Lung microvascular endothelial cell (primary cell): ENCODE data around the gene RMC1. TPM values are rescaled to one million over a fixed set of nuclear protein-coding genes. Genes with fewer than 3 reads are reported as not detected.
"Not testable (repeated sequence)": the region's sequence is repeated elsewhere in the genome, so short reads cannot be mapped to it uniquely, and the experiment has no call there.

ENCODE experiments used
- DNase-seq, 2 donors: peaks; one replicate each; pipeline versions ENCODE4 v3.0.0 to v3.0.0-alpha.2; 2010; ENCODE audit warnings: low read depth in 2 of 2
- total RNA-seq: library from RNA; depleted of rRNA; stranded (reverse); fragments of >200 nt; gene quantifications from 2 replicates; pipeline ENCODE4 v1.2.1, GENCODE V29; 2014

The RMC1 gene
- total RNA-seq, 1 donor from 2014 or later: 31.5 TPM

DNA sequence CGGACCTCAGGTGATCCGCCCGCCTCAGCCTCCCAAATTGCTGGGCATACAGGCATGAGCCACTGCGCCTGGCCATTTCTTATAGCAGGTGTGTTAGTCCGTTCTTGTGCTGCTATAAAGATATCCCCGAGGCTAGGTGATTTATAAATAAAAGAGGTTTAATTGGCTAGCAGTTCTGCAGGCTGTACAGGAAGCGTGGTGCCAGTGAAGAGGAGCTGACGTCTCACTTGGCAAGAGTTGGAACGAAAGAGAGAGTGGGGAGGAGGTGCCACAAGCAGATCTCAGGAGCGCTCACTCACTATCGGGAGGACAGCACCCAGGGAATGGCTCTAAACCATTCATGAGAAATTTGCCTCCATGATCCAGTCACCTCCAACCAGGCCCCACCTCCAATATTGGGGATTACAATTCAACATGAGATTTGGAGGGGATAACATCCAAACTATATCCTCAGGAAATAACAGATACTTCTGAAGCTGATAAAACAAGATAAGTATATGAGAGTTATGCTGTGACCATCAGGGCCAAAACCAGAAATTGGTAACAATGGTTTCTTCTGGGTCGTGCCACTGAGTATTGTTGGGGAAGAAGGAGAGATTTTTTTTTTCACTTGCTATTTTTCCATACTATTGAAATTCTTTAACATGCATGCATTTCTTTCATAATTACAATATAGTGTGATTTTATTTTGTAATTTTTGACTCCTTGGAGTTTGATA is 7.4 kb upstream of the RMC1 start:
- DNase-seq: peak in 1 of 2 donors; percentile 74

DNA sequence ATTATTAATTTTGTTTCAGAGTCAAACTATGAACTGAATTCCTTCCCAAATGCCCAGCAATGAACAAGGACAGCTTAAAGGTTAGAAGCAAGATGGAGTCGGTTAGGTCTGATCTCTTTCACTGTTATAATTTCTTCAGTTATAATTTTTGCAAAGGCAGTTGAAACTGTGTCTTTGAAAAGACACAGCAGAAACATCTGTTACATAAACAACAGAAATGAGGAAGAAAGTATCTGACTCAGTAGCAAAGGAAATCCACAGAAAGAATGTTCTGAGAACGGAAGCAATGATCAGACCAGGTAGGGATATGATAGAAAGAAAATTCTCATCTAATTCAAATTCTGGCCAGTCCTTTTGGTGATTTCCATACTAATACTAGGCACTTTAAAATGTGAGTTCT is 5.2 kb upstream of the RMC1 start:
- DNase-seq: no peak

DNA sequence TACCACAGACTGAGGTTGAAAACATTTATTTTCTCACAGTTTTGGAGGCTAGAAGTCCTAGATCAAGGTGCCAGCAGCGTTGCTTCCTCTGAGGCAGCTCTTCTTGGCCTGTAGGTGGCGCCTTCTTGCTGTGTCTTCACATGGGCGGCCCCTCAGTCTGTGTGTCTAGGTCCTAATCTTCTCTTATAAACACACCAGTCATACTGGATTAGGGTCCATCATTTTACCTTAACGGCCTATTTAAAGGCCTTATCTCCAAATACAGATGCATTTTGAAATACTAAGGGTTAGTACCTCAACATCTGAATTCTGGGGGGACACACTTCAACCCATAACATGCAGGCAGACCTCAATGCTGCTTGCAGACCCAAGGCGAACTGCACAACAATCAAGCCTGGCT is 4.4 kb upstream of the RMC1 start:
- peak; percentile 54 to 81 for DNase-seq

DNA sequence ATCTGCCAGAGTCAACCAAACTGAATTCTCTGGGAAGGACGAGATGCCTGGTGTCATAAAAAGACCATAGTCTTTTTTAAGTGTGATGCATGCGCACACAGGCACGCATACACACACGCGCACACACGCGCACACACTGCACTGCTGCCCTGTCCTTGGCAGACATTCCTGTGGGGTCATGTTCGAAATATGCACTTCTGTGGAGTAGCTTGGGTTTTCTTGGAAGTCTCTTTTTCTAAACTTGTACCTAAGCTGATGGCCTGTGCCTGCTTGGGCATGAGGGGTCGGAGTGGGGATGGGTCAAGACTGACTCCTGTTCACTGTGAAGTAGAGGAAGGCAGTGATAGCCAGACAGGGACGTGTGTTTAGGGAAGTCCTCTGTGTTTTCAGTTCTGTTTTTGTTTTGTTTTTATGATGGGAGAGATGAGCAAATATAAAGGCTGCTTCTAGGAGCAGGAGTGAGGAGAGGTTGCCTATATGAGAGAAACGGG is 4.0 kb upstream of the RMC1 start:
- no peak for DNase-seq

DNA sequence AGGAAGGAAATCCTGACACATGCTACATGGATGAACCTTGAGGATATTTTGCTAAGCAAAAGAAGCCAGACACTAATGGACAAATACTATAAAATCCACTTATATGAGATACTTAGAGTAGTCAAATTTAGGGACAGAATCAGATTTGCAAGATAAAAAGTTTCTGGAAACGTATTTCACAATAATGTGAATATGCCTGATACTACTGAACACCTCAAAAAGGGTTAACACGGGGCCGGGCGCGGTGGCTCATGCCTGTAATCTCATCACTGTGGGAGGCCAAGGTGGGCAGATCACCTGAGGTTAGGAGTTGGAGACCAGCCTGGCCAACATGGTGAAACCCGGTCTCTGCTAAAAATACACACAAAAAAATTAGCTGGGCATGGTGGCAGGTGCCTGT is 1.7 kb upstream of the RMC1 start:
- DNase-seq: no peak

DNA sequence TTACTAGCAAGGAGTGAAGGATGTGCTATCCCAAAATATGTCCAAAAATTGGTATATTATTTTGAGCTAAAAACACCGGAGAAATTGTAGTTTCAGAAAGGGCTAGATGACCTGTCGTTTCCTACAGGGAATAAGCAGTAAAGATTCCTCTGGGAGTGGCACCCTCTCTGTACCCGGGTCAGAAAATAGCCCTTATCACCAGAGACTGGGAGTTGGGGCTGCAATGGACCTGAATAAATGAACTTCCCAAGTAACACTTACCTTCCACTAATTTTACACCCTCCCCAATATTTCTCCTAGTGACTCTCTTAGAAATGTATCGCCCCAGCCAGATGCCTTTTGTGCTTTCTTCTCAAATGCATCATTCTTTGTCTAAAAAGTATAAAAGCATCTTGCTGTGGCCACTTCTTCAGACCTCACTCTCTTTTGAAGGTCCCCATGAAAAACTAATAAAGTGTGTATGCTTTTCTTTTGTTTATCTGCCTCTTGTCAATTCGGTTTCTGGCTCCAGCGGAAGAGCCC is 734 bp upstream of the RMC1 start:
- DNase-seq: no peak

DNA sequence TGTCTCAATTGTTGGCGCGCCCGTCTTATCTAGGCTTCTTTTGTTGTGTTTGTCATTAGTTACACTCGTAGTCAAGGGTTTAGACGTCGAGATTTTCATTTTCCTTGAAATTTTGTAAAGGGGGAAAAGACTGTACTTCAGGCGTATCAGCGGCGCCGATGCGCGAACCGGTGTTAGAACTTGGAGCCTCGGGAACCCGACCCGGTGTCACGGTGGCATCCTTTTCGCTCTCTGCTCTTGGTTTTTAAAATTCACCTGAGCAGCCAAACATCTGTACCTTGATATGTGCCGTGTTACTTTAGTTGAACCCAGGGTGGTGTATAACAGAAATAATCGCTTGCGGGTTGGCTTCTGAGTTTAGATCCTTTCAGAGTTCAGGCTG is 643 bp downstream of the RMC1 start:
- peak in 1 of 2 donors; percentile 15 for DNase-seq

DNA sequence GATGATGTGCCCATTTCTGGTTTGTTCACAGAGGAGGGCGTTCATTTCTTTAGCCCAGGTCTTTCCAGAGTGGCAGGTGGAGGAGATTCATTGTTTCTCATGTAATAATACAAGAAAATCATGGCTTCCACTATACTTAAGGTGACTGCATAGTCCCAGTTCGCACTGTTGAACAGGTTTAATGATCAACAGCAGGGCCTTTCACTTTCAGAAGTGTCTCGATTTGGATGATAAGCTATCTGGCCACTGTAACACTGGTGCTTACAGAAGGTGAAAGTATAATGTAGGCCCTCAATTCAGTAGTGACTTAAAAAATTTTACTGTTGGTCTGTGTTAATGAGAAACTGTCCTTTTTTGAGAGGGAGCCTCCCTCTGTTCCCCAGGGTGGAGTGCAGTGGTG is 1.4 kb downstream of the RMC1 start:
- DNase-seq: no peak

DNA sequence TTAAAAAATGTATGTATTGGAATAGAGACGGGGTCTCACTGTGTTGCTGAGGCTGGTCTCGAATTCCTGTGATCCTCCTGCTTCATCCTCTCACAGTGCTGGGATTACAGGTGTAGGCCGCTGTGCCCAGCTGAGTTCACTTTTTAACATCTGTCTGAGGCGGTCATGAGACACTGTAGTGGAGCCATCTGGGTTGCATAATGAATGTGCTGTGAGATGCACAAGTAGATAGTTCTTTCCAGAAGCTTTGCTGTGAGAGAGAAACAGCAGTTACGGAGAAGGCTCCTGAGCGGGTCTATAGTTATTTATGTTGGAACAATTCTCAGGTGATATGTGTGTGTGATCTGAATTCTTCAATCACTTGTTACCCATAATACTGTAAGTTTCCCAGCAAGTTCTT is 3.1 kb downstream of the RMC1 start:
- DNase-seq: no peak

DNA sequence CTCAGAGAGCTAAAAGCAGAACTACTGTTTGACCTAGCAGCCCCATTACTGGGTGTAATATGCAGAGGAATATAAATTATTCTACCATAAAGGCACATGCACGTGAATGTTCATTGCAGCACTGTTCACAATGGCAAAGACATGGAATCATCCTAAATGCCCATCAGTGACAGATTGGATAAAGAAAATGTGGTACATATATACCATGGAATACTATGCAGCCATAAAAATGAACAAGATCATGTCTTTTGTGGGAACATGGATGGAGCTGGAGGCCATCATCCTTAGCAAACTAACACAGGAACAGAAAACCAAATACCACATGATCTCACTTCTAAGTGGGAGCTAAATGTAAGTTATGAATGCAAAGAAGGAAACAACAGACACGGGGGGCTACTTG is 7.6 kb downstream of the RMC1 start:
- DNase-seq: not testable (repeated sequence)

DNA sequence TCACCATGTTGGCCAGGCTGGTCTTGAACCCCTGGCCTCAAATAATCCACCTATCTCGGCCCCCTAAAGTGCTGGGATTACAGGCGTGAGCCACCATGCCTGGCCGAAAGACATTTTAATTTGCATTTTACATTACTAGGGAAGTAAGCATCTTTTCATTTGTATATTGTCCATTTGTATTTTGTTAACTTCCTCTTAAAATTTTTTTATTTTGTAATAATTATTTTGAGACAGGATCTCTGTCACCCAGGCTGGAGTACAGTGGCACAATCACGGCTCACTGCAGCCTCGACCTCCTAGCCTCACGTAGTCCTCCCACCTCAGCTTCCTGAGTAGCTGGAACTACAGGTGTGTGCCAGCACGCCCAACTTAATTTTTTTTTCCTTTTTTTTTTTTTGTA is 8.9 kb downstream of the RMC1 start:
- not testable (repeated sequence) for DNase-seq

DNA sequence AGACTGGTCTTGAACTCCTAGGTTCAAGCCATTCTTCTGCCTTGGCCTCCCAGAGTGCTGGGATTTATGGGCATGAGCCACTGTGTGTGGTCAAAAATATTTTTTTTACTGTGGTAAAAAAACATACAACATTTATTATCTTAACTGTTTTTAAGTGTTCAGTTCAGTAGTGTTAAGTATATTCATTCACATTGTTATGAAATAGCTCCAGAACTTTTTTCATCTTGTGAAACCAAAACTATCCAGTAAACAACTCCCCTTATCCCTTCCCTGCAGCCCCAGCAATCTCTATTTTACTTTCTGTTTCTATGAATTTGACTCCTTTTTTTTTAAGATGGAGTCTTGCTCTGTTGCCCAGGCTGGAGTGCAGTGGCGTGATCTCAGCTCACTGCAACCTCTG is 9.3 kb downstream of the RMC1 start:
- no peak for DNase-seq

DNA sequence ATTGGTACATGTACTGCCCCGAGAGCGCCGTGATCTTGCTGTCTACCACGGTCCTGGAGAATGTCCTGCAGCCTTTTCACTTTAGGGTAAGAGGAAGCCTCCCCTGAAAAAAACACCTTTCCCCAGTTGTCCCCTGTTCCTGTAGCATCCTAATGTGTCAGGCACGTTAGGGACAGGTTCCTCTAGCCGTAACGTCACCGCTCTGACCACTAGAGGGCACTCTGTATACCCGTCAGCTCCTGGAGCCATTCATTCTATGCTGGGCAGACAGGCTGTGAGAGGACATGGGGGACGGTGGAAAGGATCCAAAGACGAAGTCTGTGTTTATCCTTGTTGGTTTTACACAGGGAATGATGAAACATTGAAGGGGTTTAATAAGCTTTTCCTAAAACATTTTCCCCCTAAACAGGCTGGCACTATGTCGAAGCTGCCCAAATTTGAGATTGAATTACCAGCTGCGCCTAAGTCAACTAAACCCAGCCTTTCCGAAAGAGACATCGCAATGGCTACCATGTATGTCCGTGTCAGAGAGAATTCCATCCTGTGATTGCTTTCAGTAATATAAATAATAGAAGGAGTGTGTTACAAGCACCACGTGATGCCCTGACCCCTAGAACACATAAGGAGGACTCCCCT is 12.7 kb downstream of the RMC1 start:
- DNase-seq: peak; percentile 80 to 90

DNA sequence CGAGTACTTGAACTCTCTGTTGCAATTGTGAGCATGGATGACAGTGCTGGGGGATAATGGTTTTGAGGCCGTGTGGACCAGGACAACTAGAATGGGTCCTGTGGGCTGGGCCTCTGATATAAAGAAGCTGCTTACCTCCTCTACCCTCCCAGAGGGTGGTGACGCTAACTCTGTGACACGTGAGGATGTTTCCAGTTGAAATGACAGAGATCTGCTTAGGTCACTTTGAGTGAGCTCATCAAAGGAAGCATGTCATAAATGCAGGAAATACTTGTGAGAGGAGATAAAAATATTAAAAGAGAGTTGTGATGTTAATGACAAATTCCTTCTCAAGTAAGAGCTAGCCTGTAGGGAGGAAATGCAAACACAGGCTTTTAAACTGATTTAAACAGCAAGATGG is 16.4 kb downstream of the RMC1 start:
- DNase-seq: peak; percentile 89 to 97

DNA sequence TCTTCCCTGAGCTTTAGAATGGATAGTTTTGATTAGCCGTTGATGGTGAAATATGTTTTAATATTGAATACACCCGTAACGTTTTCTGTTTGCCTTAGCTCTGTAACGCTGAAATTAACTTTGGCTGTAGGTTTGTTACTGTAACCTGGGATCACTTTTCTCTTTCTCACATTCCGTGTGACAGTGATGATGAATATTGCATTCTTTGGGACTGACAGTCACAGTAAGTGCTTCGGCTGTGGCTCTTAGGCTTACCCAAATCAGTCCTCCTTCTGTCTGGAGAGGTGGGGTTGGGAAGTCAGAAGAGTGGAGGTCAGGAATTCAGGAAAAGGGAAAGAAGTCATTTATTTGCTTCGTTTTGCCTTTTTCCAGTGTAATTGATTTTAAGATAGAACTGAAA is 18.0 kb downstream of the RMC1 start:
- DNase-seq: no peak

DNA sequence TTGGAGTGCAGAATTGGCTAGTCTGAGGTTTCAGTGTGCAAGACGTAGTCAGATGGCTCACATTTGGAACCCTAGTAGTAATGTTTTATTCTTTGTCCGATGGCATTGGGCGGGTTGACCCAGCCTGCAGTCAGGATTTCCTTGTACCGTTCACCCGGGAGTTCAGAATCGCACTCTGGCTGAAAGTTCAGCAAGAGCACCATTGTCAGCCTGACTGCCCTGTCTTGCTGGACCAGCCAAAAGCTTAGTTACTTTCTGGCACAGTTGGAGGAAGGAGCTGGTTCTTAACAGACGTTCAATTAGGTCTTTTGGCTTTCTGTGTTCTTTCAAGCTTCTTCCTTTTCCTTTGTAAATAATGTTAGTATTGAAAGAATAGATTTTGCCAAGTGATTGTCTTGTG is 18.6 kb downstream of the RMC1 start:
- DNase-seq: peak; percentile 49 to 60

DNA sequence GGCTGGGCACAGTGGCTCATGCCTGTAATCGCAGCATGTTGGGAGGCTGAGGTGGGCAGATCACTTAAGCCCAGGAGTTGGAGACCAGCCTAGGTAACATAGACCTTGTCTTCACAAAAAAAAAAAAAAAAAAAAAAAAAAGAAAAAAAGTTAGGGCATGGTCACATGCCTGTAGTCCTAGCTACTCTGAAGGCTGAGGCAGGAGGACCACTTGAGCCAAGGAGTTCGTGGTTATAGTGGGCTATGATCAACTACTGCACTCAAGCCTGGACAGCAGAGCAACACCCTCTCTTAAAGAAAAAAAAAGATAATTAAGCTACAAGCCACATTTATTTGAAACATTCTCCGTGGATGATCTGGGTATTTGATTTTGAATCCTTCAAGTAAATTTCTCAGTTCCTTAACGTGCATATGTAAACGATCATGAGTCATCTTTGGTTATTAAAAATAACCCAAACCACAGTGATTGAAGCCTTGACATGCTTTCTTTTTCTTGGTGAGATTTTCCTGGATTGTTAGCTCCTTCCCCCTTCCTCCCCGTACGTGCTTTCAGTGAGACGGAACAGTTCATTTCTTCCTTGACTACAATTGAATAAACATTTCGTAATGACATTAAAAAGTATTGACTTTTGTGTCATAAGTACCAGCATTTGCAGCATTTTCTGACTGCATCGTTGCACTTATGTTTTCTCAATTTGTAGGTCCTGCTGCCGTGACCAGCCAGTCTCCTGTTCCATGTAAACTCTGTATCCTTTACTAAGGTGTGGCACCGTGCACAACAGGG is 20.3 kb downstream of the RMC1 start:
- peak in 1 of 2 donors; percentile 77 for DNase-seq

DNA sequence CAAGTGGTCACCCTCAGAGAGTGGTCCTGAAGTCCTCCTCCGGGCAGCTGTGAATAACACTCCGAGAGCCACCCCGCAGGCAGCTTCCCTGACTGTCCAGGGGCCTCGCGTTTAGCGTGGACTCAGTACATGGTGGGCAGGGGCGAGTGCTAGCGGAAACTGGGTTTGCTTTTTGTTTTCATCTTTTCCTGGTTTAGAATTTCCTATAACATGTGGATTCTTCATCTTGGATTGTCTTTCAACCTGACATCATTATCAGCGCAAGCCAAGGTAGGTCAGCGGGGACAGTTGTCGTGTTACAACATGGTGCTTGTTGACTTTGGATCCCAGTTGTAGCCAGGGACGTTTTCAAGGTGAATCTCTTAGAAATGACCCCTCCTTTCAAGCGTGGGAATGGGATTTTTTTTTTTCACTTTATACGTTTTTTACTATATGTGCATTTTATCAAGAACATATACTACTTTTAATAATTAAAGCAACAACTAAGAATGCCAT is 20.9 kb downstream of the RMC1 start:
- no peak for DNase-seq

DNA sequence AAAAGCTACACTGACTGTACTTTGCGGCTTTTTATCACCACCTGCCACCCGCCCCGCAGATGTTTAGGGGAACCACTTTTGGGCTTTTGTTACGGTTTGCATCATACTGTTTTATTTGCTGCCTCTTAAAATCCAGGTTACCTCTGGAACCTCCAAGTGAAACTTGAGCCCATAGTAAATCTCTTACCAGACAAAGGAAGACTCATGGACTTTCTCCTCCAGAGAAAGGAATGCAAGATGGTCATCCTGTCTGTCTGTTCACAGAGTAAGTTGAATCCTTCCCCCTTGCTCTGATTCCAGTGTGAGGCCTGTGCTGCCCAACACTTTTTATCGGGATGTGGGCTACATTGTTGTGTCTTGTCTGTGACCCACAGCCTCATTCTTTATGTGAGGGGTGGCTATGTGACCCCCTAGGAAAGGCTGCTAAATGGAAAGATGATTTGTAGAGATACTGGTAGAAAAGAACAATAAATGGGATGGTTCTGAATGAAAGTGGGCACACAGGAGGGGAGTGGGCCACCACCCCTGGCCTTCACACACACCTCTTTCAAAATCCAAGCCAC is 23.3 kb downstream of the RMC1 start:
- DNase-seq: no peak

DNA sequence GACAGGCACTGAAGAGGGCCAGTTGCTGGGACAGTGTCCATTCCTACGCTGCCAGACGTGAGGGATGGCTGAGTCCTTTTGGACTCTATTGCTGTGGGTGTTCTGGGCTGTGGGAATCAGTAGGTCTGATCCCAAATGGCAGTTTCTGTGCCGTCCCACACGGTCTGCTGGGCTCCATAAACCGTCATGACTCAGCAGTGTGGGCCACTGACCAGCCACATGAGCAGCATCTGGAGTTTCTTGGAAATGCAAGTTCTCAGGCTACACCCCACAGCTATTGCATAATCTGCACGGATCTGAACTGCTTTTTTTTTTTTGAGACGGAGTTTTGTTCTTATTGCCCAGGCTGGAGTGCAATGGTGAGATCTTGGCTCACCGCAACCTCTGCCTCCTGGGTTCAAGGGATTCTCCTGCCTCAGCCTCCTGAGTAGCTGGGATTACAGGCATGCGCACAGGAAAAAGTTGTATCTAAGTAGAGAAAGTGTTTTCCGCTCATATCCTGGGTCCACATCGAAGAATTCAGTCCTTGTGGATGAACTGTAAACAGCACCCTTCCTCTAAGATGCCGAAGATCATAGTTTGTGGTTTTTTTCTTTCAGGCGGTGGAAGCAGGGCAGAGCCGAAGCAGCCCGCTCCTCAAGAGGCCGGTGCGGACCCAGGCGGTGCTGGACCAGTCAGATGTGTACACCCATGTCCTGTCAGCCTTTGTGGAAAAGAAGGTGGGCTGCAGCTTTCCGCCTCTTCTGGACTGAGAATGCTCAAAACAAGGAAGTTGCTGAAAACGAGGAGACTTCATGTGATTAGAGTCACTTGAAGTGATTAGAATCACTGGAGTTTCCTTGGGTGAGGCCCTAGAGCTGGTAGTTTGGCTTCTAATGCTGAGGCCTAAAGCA is 25.5 kb downstream of the RMC1 start:
- no peak for DNase-seq

DNA sequence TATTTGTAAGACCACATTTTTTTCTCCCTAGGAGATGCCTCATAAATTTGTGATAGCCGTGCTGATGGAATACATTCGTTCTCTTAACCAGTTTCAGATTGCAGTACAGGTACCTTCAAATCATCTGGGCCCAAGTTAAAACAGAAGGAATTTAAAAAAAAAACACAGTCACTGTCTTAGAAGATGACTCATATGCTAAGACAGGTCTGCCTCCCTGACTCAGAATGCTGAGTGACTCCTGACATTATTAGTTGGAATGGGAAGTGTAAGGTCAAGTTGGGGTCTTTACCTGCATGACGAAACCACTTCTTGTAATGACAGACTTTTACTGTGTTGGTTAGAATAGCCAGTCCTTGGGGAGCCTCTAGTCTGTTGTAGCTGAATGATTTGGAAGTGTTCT is 26.3 kb downstream of the RMC1 start:
- DNase-seq: peak in 1 of 2 donors; percentile 67
